Loucy (cell line): ENCODE measurements around the gene TMEM11.

Experiments
- H2AFZ ChIP-seq: fragments of 200-600 bp; sonication (generic); 2 replicates; pipeline ENCODE4 v1.6.0; 2016; ENCODE audit warnings: antibody characterized with exemption, mild to moderate bottlenecking, low read length, moderate library complexity
- H3F3A ChIP-seq: fragments of 200-600 bp; 2 replicates; pipeline ENCODE4 v1.6.0; 2016; ENCODE audit warnings: antibody characterized with exemption, low read depth, mild to moderate bottlenecking
- H3K27me3 ChIP-seq: fragments of 200-600 bp; sonication (generic); 2 replicates; pipeline ENCODE4 v1.6.1; 2014; ENCODE audit warnings: low read length, mild to moderate bottlenecking; ENCODE audit not compliant: insufficient read depth, poor library complexity, severe bottlenecking
- H3K36me3 ChIP-seq: fragments of 200-600 bp; sonication (generic); 2 replicates; pipeline ENCODE4 v1.6.1; 2016; ENCODE audit warnings: low read length; ENCODE audit not compliant: insufficient read depth
- H3K4me1 ChIP-seq: fragments of 200-600 bp; sonication (generic); 2 replicates; pipeline ENCODE4 v1.5.1; 2014; ENCODE audit warnings: low read length, mild to moderate bottlenecking; ENCODE audit not compliant: insufficient read depth, poor library complexity, severe bottlenecking
- H3K4me2 ChIP-seq: fragments of 200-600 bp; sonication (generic); 2 replicates; pipeline ENCODE4 v1.6.0; 2014; ENCODE audit warnings: antibody characterized with exemption, low read length, low read depth, mild to moderate bottlenecking; ENCODE audit not compliant: poor library complexity, severe bottlenecking
- H3K4me3 ChIP-seq: fragments of 200-600 bp; sonication (generic); 2 replicates; pipeline ENCODE4 v1.5.1; 2014; ENCODE audit warnings: low read length, mild to moderate bottlenecking, mixed read lengths; ENCODE audit not compliant: poor library complexity, severe bottlenecking
- H3K79me2 ChIP-seq: fragments of 200-600 bp; sonication (generic); 2 replicates; pipeline ENCODE4 v1.6.1; 2014; ENCODE audit warnings: low read length; ENCODE audit not compliant: insufficient read depth
- H3K9ac ChIP-seq: fragments of 200-600 bp; sonication (generic); 2 replicates; pipeline ENCODE4 v1.6.0; 2014; ENCODE audit warnings: mild to moderate bottlenecking, low read depth, low read length, moderate library complexity; ENCODE audit not compliant: poor library complexity, severe bottlenecking
- H3K9me2 ChIP-seq: fragments of 200-600 bp; sonication (generic); replicated peaks from 2 replicates; pipeline ENCODE4 v1.6.1; 2016; ENCODE audit warnings: low read depth, low read length, mixed read lengths
- H3K9me3 ChIP-seq: fragments of 200-600 bp; sonication (generic); 2 replicates; pipeline ENCODE4 v1.6.1; 2014; ENCODE audit warnings: mild to moderate bottlenecking, antibody characterized with exemption, low read length, low read depth; ENCODE audit not compliant: insufficient read depth
- H4K20me1 ChIP-seq: fragments of 200-600 bp; sonication (generic); 2 replicates; pipeline ENCODE4 v1.6.0; 2014; ENCODE audit warnings: antibody characterized with exemption, low read length, mild to moderate bottlenecking; ENCODE audit not compliant: insufficient read depth, poor library complexity, severe bottlenecking
- CTCF ChIP-seq: fragments of 200-600 bp; sonication (generic); conservative IDR thresholded peaks from 2 replicates; pipeline ENCODE4 v1.5.1; 2014; ENCODE audit warnings: mild to moderate bottlenecking, antibody characterized with exemption, low read length
- EZH2phosphoT487 ChIP-seq: fragments of 200-600 bp; IDR thresholded peaks from 2 replicates; pipeline ENCODE4 v1.6.1; 2018; ENCODE audit warnings: antibody characterized with exemption, mild to moderate bottlenecking, moderate library complexity, borderline replicate concordance

The TMEM11 gene

GRCh38 chr17:21214015-21214776 lies at the start of gene TMEM11:
Gene TMEM11 (minus strand): TSS chr17:21214161. CDS start chr17:21214152, 9 bp downstream.
- peaks cover 46% of the 10 kb centered on the region for H3K4me1 ChIP-seq
- peak within 1 kb of the TSS; percentile 82 for H2AFZ ChIP-seq

GRCh38 chr17:21263376-21263775 lies 49.4 kb upstream of the TMEM11 start:
- TF ChIP-seq CTCF (no peak), EZH2phosphoT487 (no peak)
- Histone ChIP-seq H2AFZ (no peak overlapping the region), H3F3A (no peaks in the 10 kb centered on the region), H3K79me2 (no peaks in the 10 kb centered on the region), H3K36me3 (no peaks in the 10 kb centered on the region), H4K20me1 (no peaks in the 10 kb centered on the region), H3K4me3 (no peak overlapping the region), H3K4me2 (no peak overlapping the region), H3K9me3 (no peaks in the 10 kb centered on the region), H3K4me1 (peaks cover 7% of the 10 kb centered on the region), H3K9me2 (no peaks in the 10 kb centered on the region), H3K27me3 (no peaks in the 10 kb centered on the region), H3K9ac (no peak overlapping the region)

More at GRCh38 chr17:21214015-21214776, at the start of gene TMEM11:
- Histone ChIP-seq H3K4me3 (peak within 1 kb of the TSS; percentile 93), H4K20me1 (peaks cover 46% of the 10 kb centered on the region), H3K9me2 (no peaks in the 10 kb centered on the region), H3K79me2 (peaks cover 56% of the 10 kb centered on the region), H3K9me3 (no peaks in the 10 kb centered on the region), H3K36me3 (peaks cover 6% of the 10 kb centered on the region; the same call in 1 of the 2 replicates), H3K27me3 (no peaks in the 10 kb centered on the region), H3F3A (no peaks in the 10 kb centered on the region), H3K4me2 (peak within 1 kb of the TSS; percentile 99), H3K9ac (peak within 1 kb of the TSS; percentile 96)
- TF ChIP-seq EZH2phosphoT487 (no peak), CTCF (no peak)

- no peaks in the 10 kb centered on the region for H3K9me2 ChIP-seq
- H3K79me2 ChIP-seq: no peaks in the 10 kb centered on the region
- no peaks in the 10 kb centered on the region for H3K4me1 ChIP-seq
- H3K27me3 ChIP-seq: no peaks in the 10 kb centered on the region
- no peak for TF ChIP-seq CTCF
- no peak for TF ChIP-seq EZH2phosphoT487
- H3F3A ChIP-seq: no peaks in the 10 kb centered on the region
- no peaks in the 10 kb centered on the region for H3K9me3 ChIP-seq
- H2AFZ ChIP-seq: no peak overlapping the region
- no peaks in the 10 kb centered on the region for H3K36me3 ChIP-seq
- H3K4me2 ChIP-seq: no peak overlapping the region
- H4K20me1 ChIP-seq: no peaks in the 10 kb centered on the region
- no peak overlapping the region for H3K9ac ChIP-seq
- H3K4me3 ChIP-seq: no peak overlapping the region
Measured at GRCh38 chr17:21262259-21262993, 48.5 kb upstream of the TMEM11 start.
